Thoracic aorta (tissue), 2 donors: Measurements from ENCODE around the gene TUBB2B. TPM values are rescaled to one million over a fixed set of nuclear protein-coding genes. Genes with fewer than 3 reads are reported as not detected.

Experiments used
- ATAC-seq: fragments of 150-250 bp; one replicate; pipeline ENCODE4 v1.8.0; 2017; ENCODE audit warnings: low read depth; ENCODE audit not compliant: insufficient number of reproducible peaks, low FRiP score
- DNase-seq: peaks from one replicate; pipeline ENCODE4 v3.0.0-alpha.2; 2020; ENCODE audit warnings: low spot score
- H3K27ac ChIP-seq, 2 donors: fragments of 200-600 bp; sonication (generic); 1 replicate in 1 of 2; 2 replicates in 1 of 2; pipeline ENCODE4 v1.5.1; 2016; ENCODE audit warnings: mild to moderate bottlenecking in 2 of 2, moderate library complexity in 2 of 2
- H3K27me3 ChIP-seq: fragments of 200-600 bp; sonication (generic); replicated peaks from 2 replicates; pipeline ENCODE4 v1.6.0; 2016; ENCODE audit warnings: mild to moderate bottlenecking; ENCODE audit not compliant: insufficient read depth
- H3K36me3 ChIP-seq: fragments of 200-600 bp; sonication (generic); one replicate; pipeline ENCODE4 v1.5.1; 2016
- H3K4me1 ChIP-seq, 2 donors: fragments of 200-600 bp; sonication (generic); 1 replicate in 1 of 2; 2 replicates in 1 of 2; pipeline versions ENCODE4 v1.5.1 to v1.6.0; 2016; ENCODE audit warnings: low read depth in 2 of 2, mild to moderate bottlenecking in 1 of 2; ENCODE audit not compliant: control insufficient read depth in 1 of 2
- H3K4me3 ChIP-seq: fragments of 200-600 bp; sonication (generic); 2 replicates; pipeline ENCODE4 v1.5.1; 2016; ENCODE audit warnings: mild to moderate bottlenecking
- H3K9me3 ChIP-seq: fragments of 200-600 bp; sonication (generic); 2 replicates; pipeline ENCODE4 v1.5.1; 2016
- CTCF ChIP-seq: fragments of 200-600 bp; sonication (generic); IDR thresholded peaks from one replicate; pipeline ENCODE4 v1.5.1; 2019; ENCODE audit warnings: antibody characterized with exemption
- total RNA-seq, 2 donors: library from RNA; depleted of rRNA; stranded (reverse); fragments of >200 nt; gene quantifications; one replicate each; pipeline versions ENCODE4 v1.1.0 to v1.2.3, GENCODE V29; 2016

The TUBB2B gene
- total RNA-seq, 2 donors from 2014 or later, result 1.8 to 3.2 TPM

GRCh38 chr6:3233321-3233720 lies 5.9 kb upstream of the TUBB2B start:
- no peak overlapping the region for H3K27ac ChIP-seq
- no peak for TF ChIP-seq CTCF
- H3K4me1 ChIP-seq, result peaks cover 12 to 38% of the 10 kb centered on the region in 2 donors
- H3K9me3 ChIP-seq, result no peaks in the 10 kb centered on the region
- H3K27me3 ChIP-seq, result peaks cover 36% of the 10 kb centered on the region
- ATAC-seq (no peak), DNase-seq (no peak)
- H3K4me3 ChIP-seq, result no peak overlapping the region
- H3K36me3 ChIP-seq, result no peaks in the 10 kb centered on the region

GRCh38 chr6:3232017-3232945 lies 4.8 kb upstream of the TUBB2B start:
- peaks cover 23 to 48% of the 10 kb centered on the region in 2 donors for H3K4me1 ChIP-seq
- no peaks in the 10 kb centered on the region for H3K36me3 ChIP-seq
- H3K27ac ChIP-seq, result no peak overlapping the region
- H3K27me3 ChIP-seq, result peaks cover 36% of the 10 kb centered on the region
- DNase-seq (no peak), ATAC-seq (no peak)
- peak overlapping the region; percentile 73 for H3K4me3 ChIP-seq
- TF ChIP-seq CTCF, result no peak
- H3K9me3 ChIP-seq, result no peaks in the 10 kb centered on the region

GRCh38 chr6:3231247-3232016 lies 4.0 kb upstream of the TUBB2B start:
- Histone ChIP-seq H3K27ac (no peak overlapping the region), H3K36me3 (no peaks in the 10 kb centered on the region), H3K27me3 (peaks cover 36% of the 10 kb centered on the region), H3K9me3 (no peaks in the 10 kb centered on the region), H3K4me1 (peaks cover 26 to 57% of the 10 kb centered on the region in 2 donors), H3K4me3 (peak overlapping the region; percentile 73)
- no peak for TF ChIP-seq CTCF
- DNase-seq (no peak), ATAC-seq (peak; percentile 46)

- ATAC-seq (no peak), DNase-seq (no peak)
- Histone ChIP-seq H3K4me1 (peaks cover 26 to 57% of the 10 kb centered on the region in 2 donors), H3K27me3 (peaks cover 36% of the 10 kb centered on the region), H3K9me3 (no peaks in the 10 kb centered on the region), H3K36me3 (no peaks in the 10 kb centered on the region), H3K27ac (no peak overlapping the region), H3K4me3 (peak overlapping the region; percentile 73)
- TF ChIP-seq CTCF, result no peak
These were observed 3.4 kb upstream of the TUBB2B start for GRCh38 chr6:3230900-3231246.

GRCh38 chr6:3230256-3230882 lies 2.9 kb upstream of the TUBB2B start:
- Histone ChIP-seq H3K36me3 (no peaks in the 10 kb centered on the region), H3K27me3 (peaks cover 36% of the 10 kb centered on the region), H3K9me3 (no peaks in the 10 kb centered on the region), H3K27ac (no peak overlapping the region), H3K4me1 (peaks cover 26 to 57% of the 10 kb centered on the region in 2 donors), H3K4me3 (peak overlapping the region; percentile 73)
- DNase-seq, result no peak
- TF ChIP-seq CTCF, result no peak
- ATAC-seq, result no peak
